K562 treated with DMSO at 1 percent for 48 hours (cell line): ENCODE data around the gene PTBP3. TPM values are rescaled to one million over a fixed set of nuclear protein-coding genes. Genes with fewer than 3 reads are reported as not detected.

Experiments
- total RNA-seq: library from RNA; unstranded; fragments of 300-600 nt; gene quantifications from 2 replicates; pipeline ENCODE4 v1.2.3, GENCODE V29; 2022; ENCODE audit warnings: low replicate concordance; ENCODE audit errors: extremely low read depth

Gene PTBP3
- total RNA-seq = not detected in 2 replicates

GRCh38 chr9:112332977-112333638, at the start of gene PTBP3:
PTBP3 (minus strand) TSS chr9:112333619; CDS start chr9:112297865, 35,754 bp downstream.

DNA sequence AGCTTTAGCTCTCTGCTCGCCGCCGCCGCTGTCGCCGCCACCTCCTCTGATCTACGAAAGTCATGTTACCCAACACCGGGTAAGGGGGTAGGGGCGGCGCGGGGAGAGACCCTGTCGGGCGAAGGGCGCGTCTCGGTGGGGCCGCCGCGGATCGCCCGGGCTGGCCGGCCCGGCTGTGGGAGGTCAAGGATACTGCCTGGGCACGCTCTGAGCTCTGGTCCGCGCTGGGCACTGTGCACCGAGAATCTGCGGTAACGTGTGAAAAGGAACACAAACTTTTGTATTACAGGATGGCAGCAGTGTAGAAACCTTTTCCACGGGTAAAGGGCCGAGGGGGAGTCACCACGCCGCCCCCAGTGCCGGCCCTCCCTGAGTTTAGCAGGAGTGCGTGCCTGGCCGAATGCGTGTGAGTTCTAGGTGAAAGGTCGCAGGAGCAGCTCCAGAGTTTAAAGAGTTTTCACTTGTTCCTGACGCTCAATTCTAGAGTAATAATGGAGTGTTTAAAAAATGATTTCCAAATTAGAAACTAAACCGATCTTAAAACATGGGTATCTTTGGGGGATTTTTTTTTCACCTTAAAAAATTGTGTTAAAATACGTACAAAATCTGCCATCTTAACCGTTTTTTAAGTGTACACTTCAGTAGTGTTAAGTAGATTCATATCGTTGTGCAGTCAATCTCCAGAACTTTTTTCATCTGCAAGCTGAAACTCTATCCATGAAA, 46.8 kb upstream of the PTBP3 start, which contains the start of gene HSDL2:
TSS of gene HSDL2 (plus strand) at position 7 of the 723 bp plus-strand sequence. CDS start at position 63, 56 bp downstream.

DNA sequence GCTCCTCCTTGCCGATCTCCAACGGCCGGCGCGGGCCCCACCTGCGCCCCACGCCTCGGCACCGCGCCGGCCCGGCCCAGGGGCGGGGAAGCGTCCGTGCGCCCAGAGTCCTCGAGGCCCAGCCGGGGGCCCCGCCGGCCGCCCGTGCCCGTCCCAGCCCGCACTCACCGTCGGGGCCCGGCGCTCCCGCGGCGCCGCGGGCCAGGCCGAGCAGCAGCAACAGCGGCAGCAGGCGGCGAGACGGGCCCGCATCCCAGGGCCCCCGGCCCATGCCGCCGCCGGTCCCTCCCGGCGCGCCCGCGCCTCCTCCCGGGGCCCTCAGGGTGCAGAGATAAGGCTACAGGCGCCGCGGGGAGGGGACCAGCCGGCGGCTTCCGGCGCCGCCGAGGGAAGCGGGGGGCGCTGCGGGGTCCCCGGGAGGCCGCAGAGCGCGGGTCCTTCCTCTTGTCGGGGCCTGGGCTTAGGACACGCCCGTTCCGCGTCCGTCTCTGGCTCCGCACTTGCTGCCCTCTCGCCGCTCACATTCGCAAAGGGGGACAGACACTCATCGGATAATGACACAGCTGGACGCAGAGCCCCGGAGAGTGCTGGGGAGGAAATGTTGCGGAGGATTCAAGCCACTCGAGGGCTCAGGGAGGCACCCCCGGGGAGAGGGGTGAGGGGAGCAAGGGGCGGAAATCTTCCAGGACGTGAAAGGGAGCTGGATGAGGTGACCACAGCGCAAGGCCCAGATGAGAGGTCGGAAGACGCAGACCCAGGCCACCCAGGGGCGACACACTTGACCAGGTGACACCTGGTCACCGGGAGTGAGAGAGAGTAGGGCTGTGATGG, 158.2 kb downstream of the PTBP3 start, which contains the start of gene SUSD1:
TSS of gene SUSD1 (minus strand) at position 333 of the 831 bp plus-strand sequence. CDS start at position 271, 62 bp downstream.

Other genes with a start within 250 kb of the PTBP3 start
- gene SUSD1, start 158.3 kb downstream of the PTBP3 start, total RNA-seq = not detected in 2 replicates
- not detected in 2 replicates for gene HSDL2, start 46.5 kb upstream of the PTBP3 start, total RNA-seq
- gene KIAA1958, start 153.2 kb upstream of the PTBP3 start, total RNA-seq = not detected in 2 replicates